ES-I3 (cell line): Measurements from ENCODE around the gene RAPGEF4.
"Not testable (repeated sequence)": the region's sequence is repeated elsewhere in the genome, so short reads cannot be mapped to it uniquely, and the experiment has no call there.

ENCODE experiments used
- H3K36me3 ChIP-seq: 2 replicates; pipeline ENCODE4 v1.6.1; 2013; ENCODE audit warnings: mild to moderate bottlenecking, low read length, control low read depth, moderate library complexity; ENCODE audit not compliant: insufficient read depth
- H3K4me1 ChIP-seq: 2 replicates; pipeline ENCODE4 v1.6.1; 2013; ENCODE audit warnings: mild to moderate bottlenecking, control low read depth, low read length; ENCODE audit not compliant: insufficient read depth
- H3K9ac ChIP-seq: 2 replicates; pipeline ENCODE4 v1.6.1; 2013; ENCODE audit warnings: low read depth, mild to moderate bottlenecking, low read length, moderate library complexity
- H3K9me3 ChIP-seq: 2 replicates; pipeline ENCODE4 v1.6.1; 2013; ENCODE audit warnings: mild to moderate bottlenecking, low read length, moderate library complexity; ENCODE audit not compliant: control insufficient read depth, insufficient read depth

RAPGEF4 gene

GRCh38 chr2:172742931-172743540 is 7.4 kb downstream of the RAPGEF4 start:
- no peaks in the 10 kb centered on the region for H3K36me3 ChIP-seq

GRCh38 chr2:172743898-172744297 is 8.3 kb downstream of the RAPGEF4 start:
- no peaks in the 10 kb centered on the region for H3K36me3 ChIP-seq
- H3K9me3 ChIP-seq = peaks cover 4% of the 10 kb centered on the region; the same call in 1 of the 2 replicates
- no peaks in the 10 kb centered on the region for H3K4me1 ChIP-seq
- H3K9ac ChIP-seq = no peak overlapping the region

More at GRCh38 chr2:172742931-172743540, 7.4 kb downstream of the RAPGEF4 start:
- Histone ChIP-seq H3K9ac (no peak overlapping the region), H3K4me1 (no peaks in the 10 kb centered on the region), H3K9me3 (peaks cover 4% of the 10 kb centered on the region; the same call in 1 of the 2 replicates)

DNA sequence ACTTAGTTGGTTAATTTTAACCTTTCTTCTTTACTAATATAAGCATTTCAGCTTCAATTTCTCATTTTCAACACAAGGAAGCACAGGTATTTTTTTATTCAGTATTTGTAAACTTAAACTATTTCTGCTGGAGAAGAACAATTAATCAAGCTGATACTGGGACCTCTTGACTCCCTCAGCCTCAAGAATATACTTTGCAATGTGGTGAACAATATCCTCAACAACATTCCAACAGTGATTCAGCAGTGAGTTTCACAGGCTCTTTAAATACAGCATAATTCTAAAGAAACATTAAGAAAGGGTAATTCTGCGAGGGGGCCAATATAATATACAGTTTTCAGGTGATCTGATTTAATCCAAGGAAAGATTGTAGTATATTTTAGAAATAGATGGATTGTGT is 10.0 kb downstream of the RAPGEF4 start:
- Histone ChIP-seq H3K9me3 (peaks cover 4% of the 10 kb centered on the region; the same call in 1 of the 2 replicates), H3K36me3 (no peaks in the 10 kb centered on the region), H3K9ac (no peak overlapping the region), H3K4me1 (no peaks in the 10 kb centered on the region)

- H3K9ac ChIP-seq, H3K36me3 ChIP-seq, H3K4me1 ChIP-seq, H3K9me3 ChIP-seq: not testable (repeated sequence)
Observed at GRCh38 chr2:172748543-172748942, 12.9 kb downstream of the RAPGEF4 start.

GRCh38 chr2:172749388-172749787 is 13.7 kb downstream of the RAPGEF4 start:
- H3K36me3 ChIP-seq = no peaks in the 10 kb centered on the region
- H3K4me1 ChIP-seq = no peaks in the 10 kb centered on the region
- peaks cover under 1% of the 10 kb centered on the region; the same call in 1 of the 2 replicates for H3K9me3 ChIP-seq
- no peak overlapping the region for H3K9ac ChIP-seq

DNA sequence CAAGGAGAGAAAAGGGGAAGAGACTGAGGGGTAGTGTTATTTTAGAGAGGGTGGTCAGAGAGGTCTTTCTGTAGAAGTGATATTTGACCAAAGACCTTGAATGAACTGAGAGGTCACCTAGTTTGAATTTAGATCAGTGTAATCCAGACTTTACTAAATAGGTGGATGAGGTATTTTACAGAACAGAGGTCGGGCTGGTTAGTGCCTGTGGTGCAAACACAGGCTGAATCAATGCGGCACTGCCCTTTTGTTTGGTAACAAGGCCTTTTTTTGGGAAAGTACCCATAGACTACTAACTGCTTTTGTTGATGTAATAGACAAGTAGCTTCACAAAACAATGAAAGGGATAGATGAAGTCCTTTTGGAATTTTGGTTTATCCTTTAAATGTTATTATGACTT is 15.9 kb downstream of the RAPGEF4 start:
- Histone ChIP-seq H3K9me3 (no peaks in the 10 kb centered on the region; the same call in 1 of the 2 replicates), H3K4me1 (no peaks in the 10 kb centered on the region), H3K36me3 (no peaks in the 10 kb centered on the region), H3K9ac (no peak overlapping the region)

DNA sequence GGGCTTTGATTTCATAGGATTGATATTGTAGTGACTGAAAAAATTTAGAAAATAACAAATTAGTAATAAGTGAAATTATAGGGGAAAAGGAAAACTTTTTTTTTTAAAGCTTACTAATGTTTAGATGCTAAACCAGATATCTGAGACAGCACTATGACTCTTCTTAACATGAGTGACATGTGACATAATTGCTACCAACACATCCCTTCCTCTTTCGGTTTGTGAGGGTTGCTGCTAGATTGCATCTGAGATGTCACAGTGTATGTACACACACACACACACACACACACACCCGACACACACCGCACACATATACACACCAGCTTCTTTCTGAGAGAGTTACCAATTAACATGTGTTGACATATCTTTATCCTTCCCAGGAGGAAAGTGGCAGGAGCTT is 18.0 kb downstream of the RAPGEF4 start:
- H3K9ac ChIP-seq = no peak overlapping the region

DNA sequence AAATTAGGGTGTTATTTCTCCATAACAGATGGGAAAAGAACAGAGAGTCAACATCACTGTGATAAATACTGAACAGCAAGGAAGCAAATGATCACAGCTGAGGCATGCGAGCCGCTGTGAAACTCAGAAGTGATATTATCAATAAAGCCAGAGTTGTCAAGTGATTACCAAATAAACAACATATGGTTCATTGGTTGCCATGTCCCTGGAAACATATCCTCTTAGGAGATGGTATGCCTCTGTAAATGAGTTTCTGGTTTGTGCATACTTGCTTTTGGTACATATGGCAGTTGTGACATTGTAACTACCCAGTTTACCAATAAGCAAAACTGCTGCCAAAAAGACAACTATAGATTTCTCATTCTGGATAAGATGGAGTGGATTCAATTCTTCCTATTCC is 23.8 kb downstream of the RAPGEF4 start:
- H3K9ac ChIP-seq = no peak overlapping the region
- H3K36me3 ChIP-seq = no peaks in the 10 kb centered on the region
- no peaks in the 10 kb centered on the region; the same call in 1 of the 2 replicates for H3K9me3 ChIP-seq
- no peaks in the 10 kb centered on the region for H3K4me1 ChIP-seq

More for the DNA sequence above, 18.0 kb downstream of the RAPGEF4 start:
- Histone ChIP-seq H3K36me3 (no peaks in the 10 kb centered on the region), H3K9me3 (no peaks in the 10 kb centered on the region; the same call in 1 of the 2 replicates), H3K4me1 (no peaks in the 10 kb centered on the region)

DNA sequence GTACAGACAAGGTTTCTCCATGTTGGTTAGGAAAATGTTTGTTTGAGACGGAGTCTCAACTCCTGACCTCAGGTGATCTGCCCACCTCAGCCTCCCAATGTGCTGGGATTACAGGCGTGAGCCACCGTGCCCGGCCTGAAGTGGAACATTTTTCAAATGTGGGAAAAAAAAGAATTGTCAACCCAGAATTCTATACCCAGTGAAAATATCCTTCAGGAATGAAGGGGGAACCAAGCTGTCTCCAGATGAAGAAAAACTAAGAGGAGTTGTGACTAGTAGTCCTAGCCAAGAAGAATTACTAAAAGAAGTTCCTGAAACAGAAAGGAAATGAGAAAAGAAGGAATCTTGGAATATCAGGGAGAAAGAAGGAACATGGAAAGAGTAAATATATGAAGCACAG is 25.7 kb downstream of the RAPGEF4 start:
- Histone ChIP-seq H3K9ac (no peak overlapping the region), H3K36me3 (no peaks in the 10 kb centered on the region), H3K4me1 (no peaks in the 10 kb centered on the region), H3K9me3 (no peaks in the 10 kb centered on the region; the same call in 1 of the 2 replicates)

- Histone ChIP-seq H3K36me3 (no peaks in the 10 kb centered on the region), H3K9me3 (no peaks in the 10 kb centered on the region; the same call in 1 of the 2 replicates), H3K9ac (no peak overlapping the region), H3K4me1 (no peaks in the 10 kb centered on the region)
Observed at GRCh38 chr2:172762574-172762973, 26.9 kb downstream of the RAPGEF4 start.

- Histone ChIP-seq H3K9me3 (no peaks in the 10 kb centered on the region; the same call in 1 of the 2 replicates), H3K36me3 (no peaks in the 10 kb centered on the region), H3K9ac (no peak overlapping the region), H3K4me1 (no peaks in the 10 kb centered on the region)
Observed at GRCh38 chr2:172763079-172763478, 27.4 kb downstream of the RAPGEF4 start.

GRCh38 chr2:172765662-172766061 is 30.0 kb downstream of the RAPGEF4 start:
- H3K4me1 ChIP-seq = no peaks in the 10 kb centered on the region
- H3K36me3 ChIP-seq = no peaks in the 10 kb centered on the region
- no peak overlapping the region for H3K9ac ChIP-seq
- H3K9me3 ChIP-seq = no peaks in the 10 kb centered on the region; the same call in 1 of the 2 replicates

DNA sequence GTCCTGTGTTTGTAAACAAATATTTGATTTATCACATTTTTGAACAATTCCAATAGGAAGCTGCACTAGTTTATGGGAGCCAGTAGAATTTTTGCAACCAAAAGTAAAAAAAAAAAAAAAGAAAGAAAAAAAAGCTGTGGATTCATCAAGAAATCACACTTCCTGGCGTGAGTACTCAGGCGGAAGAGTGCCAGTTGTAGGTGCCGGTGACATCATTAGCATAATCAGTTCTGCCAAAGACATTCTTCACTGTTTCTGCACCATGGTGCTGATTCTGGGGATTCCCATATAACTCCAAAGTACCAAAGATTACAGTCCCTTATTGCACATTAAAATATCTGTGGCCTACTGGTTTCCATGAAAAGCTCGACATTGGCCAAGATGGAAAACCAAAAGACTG is 32.8 kb downstream of the RAPGEF4 start:
- Histone ChIP-seq H3K9me3 (no peaks in the 10 kb centered on the region; the same call in 1 of the 2 replicates), H3K4me1 (no peaks in the 10 kb centered on the region), H3K36me3 (no peaks in the 10 kb centered on the region), H3K9ac (no peak overlapping the region)

DNA sequence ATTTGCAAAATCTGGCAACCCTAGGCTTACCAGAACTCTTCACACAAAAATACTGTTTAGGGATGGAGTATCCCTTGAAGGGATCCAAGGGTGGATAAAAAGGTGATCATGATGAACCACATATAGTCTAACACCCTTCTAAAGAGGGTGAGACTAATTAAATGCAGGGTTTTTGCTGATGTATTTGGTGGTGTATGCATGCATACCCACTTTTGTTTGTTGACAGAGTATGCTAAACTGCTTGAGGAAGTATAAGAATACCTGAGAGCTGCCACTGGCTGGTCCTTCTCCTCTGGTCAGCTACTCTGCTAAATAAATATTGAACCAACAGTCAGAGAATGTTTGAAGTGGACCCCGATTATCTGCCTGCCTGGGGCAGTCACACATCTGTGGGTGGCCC is 34.2 kb downstream of the RAPGEF4 start:
- no peaks in the 10 kb centered on the region; the same call in 1 of the 2 replicates for H3K9me3 ChIP-seq
- no peaks in the 10 kb centered on the region for H3K36me3 ChIP-seq
- H3K4me1 ChIP-seq = no peaks in the 10 kb centered on the region
- no peak overlapping the region for H3K9ac ChIP-seq

- no peaks in the 10 kb centered on the region; the same call in 1 of the 2 replicates for H3K9me3 ChIP-seq
- H3K9ac ChIP-seq = no peak overlapping the region
- H3K4me1 ChIP-seq = no peaks in the 10 kb centered on the region
- H3K36me3 ChIP-seq = no peaks in the 10 kb centered on the region
Observed at GRCh38 chr2:172770887-172771286, 35.2 kb downstream of the RAPGEF4 start.
